Stimulated activated CD8-positive, alpha-beta memory T cell treated with anti-CD3 and anti-CD28 coated beads, Interleukin-12 subunit alpha, Interleukin-12 subunit beta, amount 100 ng/mL, for 4 hours (primary cell): Measurements from ENCODE around the gene MYLK.
"Not testable (repeated sequence)": the region's sequence is repeated elsewhere in the genome, so short reads cannot be mapped to it uniquely, and the experiment has no call there.

ENCODE experiments used
- DNase-seq: peaks from one replicate; pipeline ENCODE4 v3.0.0-alpha.2; 2020; ENCODE audit warnings: low read depth

Gene MYLK

GRCh38 chr3:123721095-123721689 is 162.9 kb downstream of the MYLK start:
- not testable (repeated sequence) for DNase-seq

GRCh38 chr3:123720638-123721037 is 163.5 kb downstream of the MYLK start:
- no peak for DNase-seq

- no peak for DNase-seq
These were observed 164.2 kb downstream of the MYLK start for GRCh38 chr3:123719862-123720453.

- DNase-seq: not testable (repeated sequence)
These were observed 164.9 kb downstream of the MYLK start for GRCh38 chr3:123719061-123719756.

- no peak for DNase-seq
These were observed 166.0 kb downstream of the MYLK start for GRCh38 chr3:123718108-123718507.

GRCh38 chr3:123717451-123717850 is 166.7 kb downstream of the MYLK start:
- not testable (repeated sequence) for DNase-seq

GRCh38 chr3:123716411-123716810 is 167.7 kb downstream of the MYLK start:
- no peak for DNase-seq

- no peak for DNase-seq
These were observed 170.9 kb downstream of the MYLK start for GRCh38 chr3:123713211-123713610.

GRCh38 chr3:123712077-123712860 is 171.9 kb downstream of the MYLK start:
- no peak for DNase-seq

- no peak for DNase-seq
These were observed 172.8 kb downstream of the MYLK start for GRCh38 chr3:123711356-123711755.

GRCh38 chr3:123708531-123708930 is 175.6 kb downstream of the MYLK start:
- no peak for DNase-seq

- not testable (repeated sequence) for DNase-seq
These were observed 176.5 kb downstream of the MYLK start for GRCh38 chr3:123707641-123708040.

GRCh38 chr3:123706871-123707270 is 177.3 kb downstream of the MYLK start:
- no peak for DNase-seq

- DNase-seq: no peak
These were observed 178.4 kb downstream of the MYLK start for GRCh38 chr3:123705488-123706285.

- not testable (repeated sequence) for DNase-seq
These were observed 180.5 kb downstream of the MYLK start for GRCh38 chr3:123703663-123704062.

GRCh38 chr3:123702720-123703119 is 181.4 kb downstream of the MYLK start:
- DNase-seq: no peak

- DNase-seq: not testable (repeated sequence)
These were observed 182.1 kb downstream of the MYLK start for GRCh38 chr3:123702057-123702456.

GRCh38 chr3:123700791-123701722 is 183.1 kb downstream of the MYLK start:
- DNase-seq: no peak

- no peak for DNase-seq
These were observed 185.3 kb downstream of the MYLK start for GRCh38 chr3:123698813-123699212.

GRCh38 chr3:123696808-123697207 is 187.3 kb downstream of the MYLK start:
- DNase-seq: no peak
